Fibroblast of skin of left quadriceps (primary cell): ENCODE data around the gene PKHD1.

ENCODE experiments used
- DNase-seq, 2 experiments: peaks; one replicate each; pipeline ENCODE4 v3.0.0-alpha.2; 2013; ENCODE audit warnings: low read depth in 2 of 2

PKHD1 gene

GRCh38 chr6:51616243-51616642, 471.2 kb downstream of the PKHD1 start:
- DNase-seq: no peak

- DNase-seq: no peak
Observed at GRCh38 chr6:51614725-51615124, 472.7 kb downstream of the PKHD1 start.

GRCh38 chr6:51613558-51613957, 473.9 kb downstream of the PKHD1 start:
- no peak for DNase-seq

GRCh38 chr6:51608932-51609331, 478.5 kb downstream of the PKHD1 start:
- no peak for DNase-seq

- DNase-seq: no peak
Observed at GRCh38 chr6:51608383-51608782, 479.0 kb downstream of the PKHD1 start.

- no peak for DNase-seq
Observed at GRCh38 chr6:51600514-51600913, 486.9 kb downstream of the PKHD1 start.

- DNase-seq: no peak
Observed at GRCh38 chr6:51598171-51598570, 489.2 kb downstream of the PKHD1 start.

- no peak for DNase-seq
Observed at GRCh38 chr6:51594981-51595380, 492.4 kb downstream of the PKHD1 start.

GRCh38 chr6:51585264-51585663, 502.1 kb downstream of the PKHD1 start:
- no peak for DNase-seq

- no peak for DNase-seq
Observed at GRCh38 chr6:51584163-51584562, 503.2 kb downstream of the PKHD1 start.

GRCh38 chr6:51578994-51579393, 508.4 kb downstream of the PKHD1 start:
- DNase-seq: no peak

GRCh38 chr6:51578362-51578761, 509.1 kb downstream of the PKHD1 start:
- DNase-seq: no peak

GRCh38 chr6:51574040-51574439, 513.4 kb downstream of the PKHD1 start:
- no peak for DNase-seq

GRCh38 chr6:51571168-51571567, 516.2 kb downstream of the PKHD1 start:
- no peak for DNase-seq

GRCh38 chr6:51570168-51570921, 517.1 kb downstream of the PKHD1 start:
- DNase-seq: no peak

- DNase-seq: no peak
Observed at GRCh38 chr6:51569594-51569993, 517.8 kb downstream of the PKHD1 start.

GRCh38 chr6:51568771-51569170, 518.6 kb downstream of the PKHD1 start:
- DNase-seq: no peak

- DNase-seq: no peak
Observed at GRCh38 chr6:51565472-51565871, 521.9 kb downstream of the PKHD1 start.
